Ascending aorta (tissue), 2 donors: ENCODE results near the gene RAB15. TPM values are rescaled to one million over a fixed set of nuclear protein-coding genes. Genes with fewer than 3 reads are reported as not detected.

ENCODE experiments used
- DNase-seq, 2 donors: peaks; one replicate each; pipeline ENCODE4 v3.0.0-alpha.2; 2019; ENCODE audit warnings: low spot score in 2 of 2
- H3K27ac ChIP-seq, 2 donors: fragments of 200-600 bp; sonication (generic); one replicate each; pipeline ENCODE4 v1.5.1; 2016 to 2017; ENCODE audit warnings: mild to moderate bottlenecking in 1 of 2
- H3K27me3 ChIP-seq: fragments of 200-600 bp; sonication (generic); one replicate; pipeline ENCODE4 v1.5.1; 2017
- H3K36me3 ChIP-seq, 2 donors: fragments of 200-600 bp; sonication (generic); one replicate each; pipeline ENCODE4 v1.5.1; 2016
- H3K4me1 ChIP-seq, 2 donors: fragments of 200-600 bp; sonication (generic); one replicate each; pipeline ENCODE4 v1.5.1; 2016 to 2017; ENCODE audit warnings: mild to moderate bottlenecking in 1 of 2
- H3K4me3 ChIP-seq, 2 donors: fragments of 200-600 bp; sonication (generic); one replicate each; pipeline ENCODE4 v1.5.1; 2016 to 2017; ENCODE audit warnings: mild to moderate bottlenecking in 1 of 2
- H3K9me3 ChIP-seq, 2 donors: fragments of 200-600 bp; sonication (generic); one replicate each; pipeline ENCODE4 v1.5.1; 2016
- intact Hi-C: fragments of 100-400 bp; cut with DNase I; formaldehyde crosslinking; loops from one replicate; pipeline ENCODE4 v1.15.1; 2023
- total RNA-seq: library from RNA; depleted of rRNA; stranded (reverse); fragments of >200 nt; gene quantifications from one replicate; pipeline ENCODE4 v1.1.0, GENCODE V29; 2016
- TF ChIP-seq, protein P1 (sequence below), 3 experiments: fragments of 200-600 bp in 2 of 3; fragments of 450-650 bp in 1 of 3; sonication (generic) in 2 of 3; IDR thresholded peaks; one replicate each; pipeline ENCODE4 v1.5.1; 2016 to 2019; ENCODE audit warnings: antibody characterized with exemption in 3 of 3, mild to moderate bottlenecking in 1 of 3, moderate library complexity in 1 of 3

The RAB15 gene
- total RNA-seq, 1 donor from 2014 or later, result 1.6 TPM

DNA sequence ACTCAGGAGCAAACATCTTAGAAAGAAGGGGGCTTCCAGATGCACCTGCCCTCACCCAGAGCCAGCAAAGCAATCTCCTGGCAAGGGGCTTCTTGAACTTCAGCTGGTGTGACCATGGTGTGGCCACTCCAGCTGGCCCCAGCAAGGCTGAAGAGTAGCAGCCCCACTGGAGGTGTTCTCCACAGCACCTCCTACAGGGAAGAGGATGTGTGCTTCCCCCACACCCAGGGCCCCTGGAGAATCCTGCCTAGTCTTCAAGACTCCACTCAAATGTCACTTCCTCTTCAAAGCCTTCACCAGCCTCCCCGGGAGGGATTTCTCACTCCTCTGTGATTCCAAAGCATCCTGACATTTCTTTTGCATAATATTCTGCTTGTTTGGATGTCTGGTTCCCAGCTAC lies 8.5 kb downstream of the RAB15 start:
- H3K4me1 ChIP-seq, result no peaks in the 10 kb centered on the region
- TF ChIP-seq, protein P1, sequence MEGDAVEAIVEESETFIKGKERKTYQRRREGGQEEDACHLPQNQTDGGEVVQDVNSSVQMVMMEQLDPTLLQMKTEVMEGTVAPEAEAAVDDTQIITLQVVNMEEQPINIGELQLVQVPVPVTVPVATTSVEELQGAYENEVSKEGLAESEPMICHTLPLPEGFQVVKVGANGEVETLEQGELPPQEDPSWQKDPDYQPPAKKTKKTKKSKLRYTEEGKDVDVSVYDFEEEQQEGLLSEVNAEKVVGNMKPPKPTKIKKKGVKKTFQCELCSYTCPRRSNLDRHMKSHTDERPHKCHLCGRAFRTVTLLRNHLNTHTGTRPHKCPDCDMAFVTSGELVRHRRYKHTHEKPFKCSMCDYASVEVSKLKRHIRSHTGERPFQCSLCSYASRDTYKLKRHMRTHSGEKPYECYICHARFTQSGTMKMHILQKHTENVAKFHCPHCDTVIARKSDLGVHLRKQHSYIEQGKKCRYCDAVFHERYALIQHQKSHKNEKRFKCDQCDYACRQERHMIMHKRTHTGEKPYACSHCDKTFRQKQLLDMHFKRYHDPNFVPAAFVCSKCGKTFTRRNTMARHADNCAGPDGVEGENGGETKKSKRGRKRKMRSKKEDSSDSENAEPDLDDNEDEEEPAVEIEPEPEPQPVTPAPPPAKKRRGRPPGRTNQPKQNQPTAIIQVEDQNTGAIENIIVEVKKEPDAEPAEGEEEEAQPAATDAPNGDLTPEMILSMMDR (IDR thresholded peaks at IDR 0.05), result no peak
- no peak for DNase-seq
- H3K9me3 ChIP-seq, result no peaks in the 10 kb centered on the region
- no peak overlapping the region for H3K4me3 ChIP-seq
- H3K36me3 ChIP-seq, result no peaks in the 10 kb centered on the region
- intact Hi-C loops, result no loop called here
- H3K27ac ChIP-seq, result no peak overlapping the region
- H3K27me3 ChIP-seq, result no peaks in the 10 kb centered on the region

DNA sequence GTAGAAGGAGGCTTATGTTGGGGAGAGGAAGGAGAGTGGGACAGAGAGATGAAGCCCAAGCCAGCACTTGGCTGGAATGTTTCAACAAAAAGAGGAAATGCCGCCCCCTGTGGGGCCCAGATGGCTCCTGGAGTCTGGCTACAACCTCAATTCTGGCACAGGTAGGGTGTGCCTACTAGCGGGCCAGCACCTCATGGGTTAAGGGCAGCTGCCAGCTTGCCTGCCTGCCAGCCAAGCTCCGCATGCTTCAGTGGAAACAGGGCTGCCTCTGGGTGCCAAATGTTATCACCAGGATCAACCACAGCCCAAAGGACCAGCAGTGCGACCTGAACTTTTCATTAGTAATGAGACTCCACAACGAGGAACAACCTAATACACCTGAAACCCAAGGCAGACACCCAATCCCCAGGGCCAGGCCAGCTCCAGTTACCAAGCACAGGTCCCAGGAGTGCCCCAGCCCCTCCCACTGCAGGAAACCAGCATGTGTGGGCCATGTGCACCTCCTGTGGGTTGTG lies 11.3 kb downstream of the RAB15 start:
- intact Hi-C loops, result no loop called here
- DNase-seq, result no peak

DNA sequence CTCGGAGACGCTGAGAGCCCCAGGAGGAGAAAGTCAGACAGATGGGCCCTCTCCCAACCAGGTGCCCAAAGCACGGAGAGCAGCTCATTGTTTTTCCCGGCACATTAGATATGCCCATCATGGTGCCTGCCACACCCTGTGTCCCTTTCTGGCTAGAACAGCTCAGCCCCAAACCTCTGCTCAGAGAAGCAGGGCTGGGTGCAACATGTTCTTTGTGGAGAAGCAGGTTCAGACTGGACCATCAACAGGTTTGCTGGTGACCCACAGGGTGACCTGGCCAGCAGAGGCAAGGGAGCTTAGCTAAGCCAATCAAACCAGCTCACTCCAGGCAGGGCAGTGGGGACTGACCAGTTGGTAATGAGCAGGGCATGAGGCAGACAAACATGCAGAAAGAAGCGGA lies 13.4 kb downstream of the RAB15 start:
- intact Hi-C loops, result no loop called here
- H3K36me3 ChIP-seq, result no peaks in the 10 kb centered on the region
- no peak overlapping the region for H3K4me3 ChIP-seq
- DNase-seq, result no peak
- H3K27me3 ChIP-seq, result no peaks in the 10 kb centered on the region
- TF ChIP-seq, protein P1 (IDR thresholded peaks at IDR 0.05), result no peak
- no peak overlapping the region for H3K27ac ChIP-seq
- H3K4me1 ChIP-seq, result no peaks in the 10 kb centered on the region
- H3K9me3 ChIP-seq, result no peaks in the 10 kb centered on the region

More for the DNA sequence above, 11.3 kb downstream of the RAB15 start:
- H3K27me3 ChIP-seq, result no peaks in the 10 kb centered on the region
- no peak overlapping the region for H3K4me3 ChIP-seq
- TF ChIP-seq, protein P1 (IDR thresholded peaks at IDR 0.05), result no peak
- no peaks in the 10 kb centered on the region for H3K9me3 ChIP-seq
- H3K36me3 ChIP-seq, result no peaks in the 10 kb centered on the region
- no peaks in the 10 kb centered on the region for H3K4me1 ChIP-seq
- H3K27ac ChIP-seq, result no peak overlapping the region

DNA sequence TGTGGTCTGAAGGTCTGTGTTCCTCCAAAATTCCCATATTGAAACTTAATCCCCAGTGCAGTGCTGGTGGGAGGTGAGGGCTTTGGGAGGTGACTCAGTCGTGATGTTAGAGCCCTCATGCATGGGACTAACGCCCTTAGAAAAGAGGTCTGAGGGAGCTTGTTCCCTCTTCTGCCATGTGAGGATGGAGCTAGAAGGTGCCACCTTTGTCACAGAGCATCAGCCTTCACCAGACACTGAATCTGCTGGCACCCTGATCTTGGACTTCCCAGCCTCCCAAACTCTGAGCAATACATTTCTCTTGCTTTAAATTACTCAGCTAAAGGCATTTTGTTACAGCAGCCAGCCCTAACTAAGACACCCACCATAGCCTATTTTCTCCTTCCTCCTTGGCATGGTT lies 13.9 kb downstream of the RAB15 start:
- H3K36me3 ChIP-seq, result no peaks in the 10 kb centered on the region
- TF ChIP-seq, protein P1 (IDR thresholded peaks at IDR 0.05), result no peak
- intact Hi-C loops, result no loop called here
- no peaks in the 10 kb centered on the region for H3K27me3 ChIP-seq
- no peaks in the 10 kb centered on the region for H3K9me3 ChIP-seq
- no peaks in the 10 kb centered on the region for H3K4me1 ChIP-seq
- no peak for DNase-seq
- no peak overlapping the region for H3K4me3 ChIP-seq
- no peak overlapping the region for H3K27ac ChIP-seq

DNA sequence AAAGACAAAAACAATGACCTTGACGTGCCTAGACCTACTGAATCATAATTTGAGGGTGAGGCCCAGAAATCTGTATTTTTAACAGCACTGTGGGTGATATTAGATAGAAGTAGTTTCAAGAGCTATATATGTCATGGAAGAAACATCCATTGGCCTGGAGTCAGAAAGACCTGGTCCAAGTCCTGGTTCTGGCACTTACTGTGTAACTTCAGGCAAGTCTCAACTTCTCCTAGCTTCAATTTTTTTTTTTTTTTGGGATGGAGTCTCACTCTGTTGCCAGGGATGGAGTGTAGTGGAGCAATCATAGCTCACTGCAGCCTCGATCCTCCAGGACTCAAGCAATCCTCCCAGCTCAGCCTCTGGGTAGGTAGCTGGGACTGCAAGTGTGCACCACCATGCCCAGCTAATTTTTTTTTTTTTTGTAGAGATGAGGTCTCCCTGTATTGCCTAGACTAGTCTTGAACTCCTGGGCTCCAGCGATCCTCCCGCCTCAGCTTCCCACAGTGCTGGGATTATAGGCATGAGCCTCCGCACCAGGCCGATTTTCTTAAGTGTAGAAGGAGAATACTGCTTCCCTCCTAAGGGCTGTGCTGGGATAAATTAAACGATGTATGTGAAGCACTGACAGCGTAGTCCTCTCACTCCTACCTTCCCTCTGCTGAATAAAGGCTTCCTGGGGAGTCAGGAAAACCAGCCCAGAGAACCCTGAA lies 15.3 kb downstream of the RAB15 start:
- H3K36me3 ChIP-seq, result no peaks in the 10 kb centered on the region
- no peaks in the 10 kb centered on the region for H3K27me3 ChIP-seq
- no peaks in the 10 kb centered on the region for H3K9me3 ChIP-seq
- TF ChIP-seq, protein P1 (IDR thresholded peaks at IDR 0.05), result no peak
- intact Hi-C loops, result no loop called here
- H3K4me3 ChIP-seq, result no peak overlapping the region
- DNase-seq, result no peak
- peaks cover 0 to 1% of the 10 kb centered on the region in 2 donors for H3K4me1 ChIP-seq
- H3K27ac ChIP-seq, result no peak overlapping the region
